ENCODE measurements around the gene TCHH.
"Not testable (repeated sequence)": the region's sequence is repeated elsewhere in the genome, so short reads cannot be mapped to it uniquely, and the experiment has no call there.

TCHH gene, protein sequence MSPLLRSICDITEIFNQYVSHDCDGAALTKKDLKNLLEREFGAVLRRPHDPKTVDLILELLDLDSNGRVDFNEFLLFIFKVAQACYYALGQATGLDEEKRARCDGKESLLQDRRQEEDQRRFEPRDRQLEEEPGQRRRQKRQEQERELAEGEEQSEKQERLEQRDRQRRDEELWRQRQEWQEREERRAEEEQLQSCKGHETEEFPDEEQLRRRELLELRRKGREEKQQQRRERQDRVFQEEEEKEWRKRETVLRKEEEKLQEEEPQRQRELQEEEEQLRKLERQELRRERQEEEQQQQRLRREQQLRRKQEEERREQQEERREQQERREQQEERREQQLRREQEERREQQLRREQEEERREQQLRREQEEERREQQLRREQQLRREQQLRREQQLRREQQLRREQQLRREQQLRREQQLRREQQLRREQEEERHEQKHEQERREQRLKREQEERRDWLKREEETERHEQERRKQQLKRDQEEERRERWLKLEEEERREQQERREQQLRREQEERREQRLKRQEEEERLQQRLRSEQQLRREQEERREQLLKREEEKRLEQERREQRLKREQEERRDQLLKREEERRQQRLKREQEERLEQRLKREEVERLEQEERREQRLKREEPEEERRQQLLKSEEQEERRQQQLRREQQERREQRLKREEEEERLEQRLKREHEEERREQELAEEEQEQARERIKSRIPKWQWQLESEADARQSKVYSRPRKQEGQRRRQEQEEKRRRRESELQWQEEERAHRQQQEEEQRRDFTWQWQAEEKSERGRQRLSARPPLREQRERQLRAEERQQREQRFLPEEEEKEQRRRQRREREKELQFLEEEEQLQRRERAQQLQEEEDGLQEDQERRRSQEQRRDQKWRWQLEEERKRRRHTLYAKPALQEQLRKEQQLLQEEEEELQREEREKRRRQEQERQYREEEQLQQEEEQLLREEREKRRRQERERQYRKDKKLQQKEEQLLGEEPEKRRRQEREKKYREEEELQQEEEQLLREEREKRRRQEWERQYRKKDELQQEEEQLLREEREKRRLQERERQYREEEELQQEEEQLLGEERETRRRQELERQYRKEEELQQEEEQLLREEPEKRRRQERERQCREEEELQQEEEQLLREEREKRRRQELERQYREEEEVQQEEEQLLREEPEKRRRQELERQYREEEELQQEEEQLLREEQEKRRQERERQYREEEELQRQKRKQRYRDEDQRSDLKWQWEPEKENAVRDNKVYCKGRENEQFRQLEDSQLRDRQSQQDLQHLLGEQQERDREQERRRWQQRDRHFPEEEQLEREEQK (N-terminal part only)

GRCh38 chr1:152115344-152115743, at the start of gene TCHH:
TCHH (minus strand) TSS chr1:152115444; CDS start chr1:152114080, 1,364 bp downstream.
- no peak for DNase-seq (ENCODE audit: low read depth)

DNA sequence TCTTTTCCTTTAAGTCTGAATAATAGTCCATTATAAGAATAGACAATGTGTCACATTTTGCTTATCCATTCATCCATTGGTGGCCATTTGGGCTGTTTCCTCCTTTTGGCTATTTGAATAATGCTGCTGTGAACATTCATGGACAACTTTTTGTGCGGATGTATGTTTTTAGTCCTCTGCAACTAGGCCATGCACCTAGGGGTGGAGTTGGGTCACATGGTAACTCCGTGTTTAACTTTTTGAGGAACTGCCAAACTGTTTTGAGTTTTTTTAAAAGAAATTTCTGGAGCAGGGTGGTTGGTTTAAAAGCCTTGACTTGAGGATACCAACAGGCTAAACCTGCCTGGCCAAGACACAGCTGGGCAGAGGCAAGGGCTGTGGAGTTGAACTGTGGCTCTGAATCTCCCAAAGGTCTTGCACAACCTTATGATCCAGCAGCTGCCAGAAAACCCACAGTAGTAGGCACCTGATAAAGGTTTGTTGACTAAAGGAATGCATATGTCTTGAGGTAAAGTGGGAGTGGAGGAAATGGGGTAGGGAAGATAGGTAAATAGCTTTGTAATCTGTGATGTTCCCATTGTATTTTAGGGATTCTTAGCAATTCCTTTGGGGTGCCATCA, 49.4 kb upstream of the TCHH start:
- no peak for DNase-seq (ENCODE audit: low read depth)

DNA sequence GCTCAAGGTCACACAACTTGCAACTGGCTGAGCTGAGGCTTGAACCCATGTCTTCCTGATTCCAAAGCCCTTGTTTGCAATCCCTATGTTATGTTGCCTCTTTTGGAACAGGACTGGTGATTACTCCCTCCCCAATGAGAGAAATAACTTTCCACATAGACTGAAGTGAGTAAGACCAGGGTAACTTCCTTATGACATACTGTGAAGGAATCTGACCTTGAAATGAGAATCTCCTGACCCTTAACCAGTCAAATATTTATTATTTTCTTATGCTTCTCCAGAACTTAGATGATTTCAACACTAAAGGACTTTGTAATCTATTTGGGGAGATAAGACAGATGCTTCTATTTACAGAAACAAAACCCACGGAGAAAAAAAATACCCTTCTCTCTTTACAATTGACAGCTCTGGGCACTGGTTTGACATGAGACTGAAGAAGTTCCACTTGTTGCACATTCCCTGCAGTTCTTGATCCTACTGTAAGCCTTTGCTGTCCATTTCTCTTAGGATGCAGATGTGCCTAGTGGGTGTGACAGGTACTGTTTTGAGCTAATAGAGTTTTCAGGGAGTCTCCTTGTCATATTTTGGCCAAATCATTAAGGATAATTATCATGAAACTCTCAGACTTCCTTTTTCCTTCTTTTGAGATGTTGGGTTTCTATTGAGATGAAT, 47.7 kb upstream of the TCHH start:
- peak; percentile 88 for DNase-seq (ENCODE audit: low read depth)

DNA sequence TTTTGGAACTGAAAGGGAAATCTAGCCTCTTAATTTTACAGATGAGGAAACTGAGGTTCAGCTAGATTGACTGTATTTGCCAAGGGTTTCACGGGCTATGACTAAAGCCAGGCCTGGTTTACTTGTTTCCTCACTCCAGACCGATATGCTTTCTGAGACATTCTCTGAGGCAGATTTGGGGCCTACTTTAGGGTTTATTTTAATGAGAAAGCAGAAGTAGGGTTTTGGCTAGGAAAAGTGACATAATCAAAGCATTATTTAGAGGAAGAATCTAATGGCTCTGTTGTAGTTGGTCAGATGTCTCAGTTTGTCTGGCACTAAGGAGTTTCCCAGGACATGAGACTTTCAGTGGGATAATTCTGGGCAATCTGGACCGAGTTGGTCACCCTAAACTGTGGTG, 45.3 kb upstream of the TCHH start:
- no peak for DNase-seq (ENCODE audit: low read depth)

- DNase-seq (ENCODE audit: low read depth): no peak
Observed at GRCh38 chr1:152159144-152159543, 43.9 kb upstream of the TCHH start, which contains the start of gene RPTN. RPTN (minus strand) TSS chr1:152159228; CDS start chr1:152157889, 1,339 bp downstream.

DNA sequence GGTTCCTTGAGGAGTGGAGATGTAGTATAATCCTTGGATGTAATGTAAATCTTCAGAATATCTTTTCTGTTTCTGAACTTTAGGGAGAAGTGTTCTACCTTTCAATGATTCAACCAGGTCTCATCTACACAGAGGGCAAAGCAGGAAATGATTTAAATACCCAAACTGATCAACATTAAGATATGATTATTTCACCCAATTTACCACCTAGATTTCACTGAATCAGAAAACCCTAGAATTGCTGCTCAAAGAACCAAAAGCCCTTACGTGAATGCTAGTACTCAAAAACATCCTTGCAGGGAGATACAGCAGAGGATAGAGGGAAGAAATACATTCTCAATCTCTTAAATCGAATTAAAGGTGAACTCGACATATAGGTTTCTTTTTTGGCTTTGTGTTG, 38.8 kb upstream of the TCHH start:
- DNase-seq (ENCODE audit: low read depth): no peak

GRCh38 chr1:152151646-152152045, 36.4 kb upstream of the TCHH start:
- no peak for DNase-seq (ENCODE audit: low read depth)

- no peak for DNase-seq (ENCODE audit: low read depth)
Observed at GRCh38 chr1:152148981-152149380, 33.7 kb upstream of the TCHH start.

DNA sequence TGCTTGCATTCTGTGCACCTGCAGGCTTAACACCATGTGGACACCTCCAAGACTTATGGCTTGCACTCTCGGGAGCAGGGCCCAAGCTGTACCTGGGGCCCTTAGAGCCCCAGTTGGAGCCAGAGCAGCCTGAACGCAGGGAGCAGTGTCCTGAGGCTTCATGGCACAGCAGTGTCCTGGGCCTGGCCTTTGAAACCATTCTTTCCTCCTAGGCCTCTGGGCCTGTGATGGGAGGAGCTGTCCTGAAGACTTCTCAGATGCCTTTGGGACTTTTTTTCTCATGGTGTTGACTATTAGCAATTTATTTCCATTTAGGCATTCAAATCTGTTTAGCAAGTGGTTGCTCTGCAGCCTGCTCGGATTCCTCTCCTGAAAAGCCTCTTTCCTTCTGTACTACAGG, 32.8 kb upstream of the TCHH start:
- no peak for DNase-seq (ENCODE audit: low read depth)

- DNase-seq (ENCODE audit: low read depth): no peak
Observed at GRCh38 chr1:152145769-152146168, 30.5 kb upstream of the TCHH start.

DNA sequence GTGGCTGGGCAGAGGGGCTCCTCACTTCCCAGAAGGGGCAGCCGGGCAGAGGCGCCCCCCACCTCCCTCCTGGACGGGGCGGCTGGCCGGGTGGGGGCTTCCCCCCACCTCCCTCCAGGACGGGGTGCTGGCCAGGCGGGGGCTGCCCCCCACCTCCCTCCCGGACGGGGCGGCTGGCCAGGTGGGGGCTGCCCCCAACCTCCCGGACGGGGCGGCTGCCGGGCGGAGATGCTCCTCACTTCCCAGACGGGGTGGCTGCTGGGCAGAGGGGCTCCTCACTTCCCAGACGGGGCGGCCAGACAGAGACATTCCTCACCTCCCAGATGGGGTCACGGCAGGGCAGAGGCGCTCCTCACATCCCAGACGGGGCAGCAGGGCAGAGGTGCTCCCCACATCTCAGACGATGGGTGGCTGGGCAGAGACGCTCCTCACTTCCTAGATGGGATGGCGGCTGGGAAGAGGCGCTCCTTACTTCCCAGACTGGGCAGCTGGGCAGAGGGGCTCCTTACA, 29.5 kb upstream of the TCHH start:
- DNase-seq (ENCODE audit: low read depth): not testable (repeated sequence)

DNA sequence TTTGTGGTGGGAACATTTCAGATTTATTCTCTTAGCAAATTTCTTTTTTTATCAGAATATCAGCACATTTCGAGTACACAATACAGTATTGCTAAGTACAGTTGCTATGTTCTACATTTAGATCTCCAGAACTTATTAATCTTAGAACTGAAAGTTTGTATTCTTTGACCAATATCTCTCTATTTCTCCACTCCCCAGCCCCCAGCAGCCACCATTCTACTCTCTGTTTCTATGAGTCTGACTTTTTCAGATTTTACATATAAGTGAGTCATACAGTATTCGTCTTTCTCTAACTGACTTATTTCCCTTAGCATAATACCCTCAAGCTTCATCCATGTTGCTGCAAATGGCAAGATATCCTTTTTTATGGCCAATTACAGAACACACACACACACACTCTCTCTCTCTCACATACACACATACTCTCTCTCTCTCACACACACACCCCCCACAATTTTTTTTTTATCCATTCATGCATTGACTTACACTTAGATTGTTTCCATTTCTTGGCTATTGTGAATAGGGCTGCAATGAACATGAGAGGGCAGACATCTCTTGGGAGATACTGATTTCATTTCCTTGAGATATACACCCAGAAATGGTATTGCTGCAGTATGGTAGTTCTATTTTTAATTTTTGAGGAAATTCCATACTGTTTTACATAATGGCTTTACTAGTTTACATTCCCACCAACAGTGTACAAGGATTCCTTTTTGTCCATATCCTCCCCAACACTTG, 28.1 kb upstream of the TCHH start:
- no peak for DNase-seq (ENCODE audit: low read depth)

DNA sequence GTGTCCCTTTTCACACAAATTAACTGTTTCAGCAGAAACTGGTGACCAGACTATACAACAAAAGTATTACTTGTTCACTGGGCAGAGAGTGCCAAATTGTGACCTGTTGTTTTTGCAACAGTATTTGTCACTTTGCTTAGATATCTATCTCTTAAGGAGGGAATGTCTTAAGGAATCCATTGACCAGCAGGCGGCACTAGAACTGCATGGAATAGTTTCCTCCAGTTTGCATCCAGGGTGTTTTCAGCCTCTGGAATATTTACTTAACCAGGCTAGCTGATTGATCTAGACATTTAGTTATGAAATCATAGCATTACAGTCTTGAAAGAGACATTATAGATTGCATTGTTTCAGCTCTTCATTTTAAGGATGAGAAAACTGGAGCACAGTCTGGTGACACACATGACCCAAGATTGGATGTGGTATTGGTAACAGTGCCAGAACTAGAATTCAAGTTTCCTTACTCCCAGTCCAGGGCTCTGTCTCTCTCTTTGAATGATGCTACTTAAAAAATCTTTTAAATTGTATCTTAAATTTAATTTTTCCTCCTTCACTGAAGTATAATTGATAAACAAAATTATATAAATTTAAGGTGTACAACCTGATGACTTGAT, 26.8 kb upstream of the TCHH start:
- peak; percentile 63 for DNase-seq (ENCODE audit: low read depth)

- DNase-seq (ENCODE audit: low read depth): no peak
Observed at GRCh38 chr1:152137215-152137614, 22.0 kb upstream of the TCHH start.

DNA sequence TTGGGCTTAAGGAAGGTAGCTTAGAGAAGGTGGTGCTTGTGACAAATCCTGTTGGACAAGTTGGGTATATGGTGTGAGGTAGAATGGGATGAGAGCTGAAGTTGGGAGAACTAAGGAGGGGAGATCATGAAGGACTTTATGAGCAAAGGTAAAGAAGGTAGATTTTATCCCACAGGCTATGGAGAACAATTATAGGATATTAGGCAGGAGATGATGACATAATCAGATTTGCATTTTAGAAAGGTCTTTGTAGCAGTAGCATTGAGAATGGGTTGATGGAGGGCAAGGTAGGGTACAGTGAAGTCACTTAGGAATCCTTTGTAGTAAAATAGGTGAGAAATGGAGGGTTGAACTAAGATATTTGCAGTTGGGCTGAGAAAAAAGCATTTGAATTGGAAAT, 14.9 kb upstream of the TCHH start:
- no peak for DNase-seq (ENCODE audit: low read depth)

DNA sequence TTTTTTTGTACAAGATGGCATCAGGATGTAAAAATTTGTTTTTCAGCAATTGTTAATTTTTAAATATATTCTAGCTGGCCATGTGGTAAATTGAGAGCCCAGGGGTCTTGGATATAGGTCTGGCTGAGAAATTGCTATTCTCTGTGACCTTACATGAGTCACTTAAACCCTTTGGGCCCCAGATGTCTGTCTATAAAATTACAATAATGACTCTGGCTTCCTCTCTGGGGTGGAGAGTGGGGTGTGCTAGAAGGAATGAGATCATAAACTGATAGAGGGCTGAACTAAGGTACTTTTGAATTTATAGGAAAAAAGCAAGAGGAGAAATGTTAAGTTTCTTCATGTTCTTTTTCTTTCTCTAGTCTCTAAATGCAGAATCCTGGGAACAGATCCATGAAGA, 12.4 kb upstream of the TCHH start:
- no peak for DNase-seq (ENCODE audit: low read depth)

DNA sequence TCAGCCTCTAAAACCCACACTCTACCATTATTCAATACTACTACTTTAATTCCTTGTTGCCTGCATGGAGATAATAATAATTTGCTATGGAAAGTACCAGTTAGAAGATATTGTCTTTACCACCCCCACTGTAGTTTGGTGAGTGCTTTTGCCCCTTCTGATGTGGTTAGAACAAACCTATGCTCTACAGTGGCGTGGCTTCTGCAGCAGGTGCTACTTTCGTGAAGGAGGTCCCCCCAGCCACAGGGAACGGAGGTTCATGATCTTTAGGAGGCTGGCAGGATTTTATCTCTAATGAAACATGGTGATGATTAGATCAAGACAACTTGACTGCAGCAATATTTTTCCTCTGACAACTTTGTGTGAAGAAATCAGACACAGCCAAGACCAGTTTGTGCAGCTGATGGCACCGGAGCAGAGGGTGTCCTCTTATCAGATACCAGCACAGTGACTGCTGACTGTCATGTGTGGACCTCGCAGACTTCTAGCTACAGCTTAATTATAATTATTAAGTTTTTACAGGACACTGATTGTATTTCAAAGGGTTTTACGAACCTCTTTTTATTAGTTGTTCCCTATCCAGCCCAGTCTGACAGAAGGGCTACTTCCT, 10.7 kb upstream of the TCHH start:
- no peak for DNase-seq (ENCODE audit: low read depth)

- no peak for DNase-seq (ENCODE audit: low read depth)
Observed at GRCh38 chr1:152118915-152119314, 3.7 kb upstream of the TCHH start.

GRCh38 chr1:152112885-152113432, 2.3 kb downstream of the TCHH start:
- DNase-seq (ENCODE audit: low read depth): no peak
